ENCODE measurements around the gene CATSPERD. TPM values are rescaled to one million over a fixed set of nuclear protein-coding genes. Genes with fewer than 3 reads are reported as not detected.

The CATSPERD gene
- total RNA-seq, 3 donors from 2014 or later = not detected

GRCh38 chr19:5751709-5752108 is 31.3 kb downstream of the CATSPERD start:
- no peak for DNase-seq (ENCODE audit: low spot score in 2 of 2)
- Histone ChIP-seq H3K9me3 (no peaks in the 10 kb centered on the region), H3K36me3 (no peaks in the 10 kb centered on the region), H3K4me1 (no peaks in the 10 kb centered on the region), H3K27me3 (peaks cover 0 to 2% of the 10 kb centered on the region in 2 donors), H3K27ac (no peak overlapping the region), H3K4me3 (no peak overlapping the region)
- TF ChIP-seq POLR2AphosphoS5 (IDR thresholded peaks at IDR 0.05) (no peak), POLR2A (IDR thresholded peaks at IDR 0.05) (no peak), CTCF (IDR thresholded peaks at IDR 0.05) (no peak)
- intact Hi-C loops (cut with DNase I; ENCODE audit: low total_unique reads) = no loop called here

- DNase-seq (ENCODE audit: low spot score in 2 of 2) = no peak
- Histone ChIP-seq H3K36me3 (no peaks in the 10 kb centered on the region), H3K27me3 (no peaks in the 10 kb centered on the region), H3K4me3 (no peak overlapping the region), H3K9me3 (no peaks in the 10 kb centered on the region), H3K4me1 (no peaks in the 10 kb centered on the region), H3K27ac (no peak overlapping the region)
- intact Hi-C loops (cut with DNase I; ENCODE audit: low total_unique reads) = no loop called here
- no peak for TF ChIP-seq POLR2A (IDR thresholded peaks at IDR 0.05)
- no peak for TF ChIP-seq CTCF (IDR thresholded peaks at IDR 0.05)
- no peak for TF ChIP-seq POLR2AphosphoS5 (IDR thresholded peaks at IDR 0.05)
Measured at GRCh38 chr19:5753743-5754142, 33.3 kb downstream of the CATSPERD start.

- H3K9me3 ChIP-seq = no peaks in the 10 kb centered on the region
- no peaks in the 10 kb centered on the region for H3K4me1 ChIP-seq
- no peaks in the 10 kb centered on the region for H3K36me3 ChIP-seq
- H3K4me3 ChIP-seq = no peak overlapping the region
- no peak for TF ChIP-seq POLR2A (IDR thresholded peaks at IDR 0.05)
- intact Hi-C loops (cut with DNase I; ENCODE audit: low total_unique reads) = no loop called here
- no peak for DNase-seq (ENCODE audit: low spot score in 2 of 2)
- H3K27ac ChIP-seq = no peak overlapping the region
- no peaks in the 10 kb centered on the region for H3K27me3 ChIP-seq
Measured at GRCh38 chr19:5762608-5763217, 42.3 kb downstream of the CATSPERD start.

GRCh38 chr19:5765220-5765619 is 44.8 kb downstream of the CATSPERD start:
- H3K27me3 ChIP-seq = no peaks in the 10 kb centered on the region
- H3K4me1 ChIP-seq = no peaks in the 10 kb centered on the region
- no peak for DNase-seq (ENCODE audit: low spot score in 2 of 2)
- no peak overlapping the region for H3K27ac ChIP-seq
- H3K36me3 ChIP-seq = no peaks in the 10 kb centered on the region
- H3K9me3 ChIP-seq = no peaks in the 10 kb centered on the region
- TF ChIP-seq POLR2AphosphoS5 (IDR thresholded peaks at IDR 0.05) = no peak
- no peak for TF ChIP-seq POLR2A (IDR thresholded peaks at IDR 0.05)
- no peak for TF ChIP-seq CTCF (IDR thresholded peaks at IDR 0.05)
- intact Hi-C loops (cut with DNase I; ENCODE audit: low total_unique reads) = no loop called here
- H3K4me3 ChIP-seq = no peak overlapping the region

GRCh38 chr19:5767949-5768348 is 47.5 kb downstream of the CATSPERD start:
- Histone ChIP-seq H3K27ac (no peak overlapping the region), H3K27me3 (no peaks in the 10 kb centered on the region), H3K36me3 (no peaks in the 10 kb centered on the region), H3K4me3 (no peak overlapping the region), H3K4me1 (no peaks in the 10 kb centered on the region), H3K9me3 (no peaks in the 10 kb centered on the region)
- TF ChIP-seq POLR2AphosphoS5 (IDR thresholded peaks at IDR 0.05) (no peak), POLR2A (IDR thresholded peaks at IDR 0.05) (no peak), CTCF (IDR thresholded peaks at IDR 0.05) (no peak)
- no peak for DNase-seq (ENCODE audit: low spot score in 2 of 2)
- intact Hi-C loops (cut with DNase I; ENCODE audit: low total_unique reads) = no loop called here

GRCh38 chr19:5772416-5772815 is 52.0 kb downstream of the CATSPERD start:
- intact Hi-C loops (cut with DNase I; ENCODE audit: low total_unique reads) = no loop called here
- Histone ChIP-seq H3K27me3 (no peaks in the 10 kb centered on the region), H3K4me1 (no peaks in the 10 kb centered on the region), H3K9me3 (no peaks in the 10 kb centered on the region), H3K36me3 (no peaks in the 10 kb centered on the region), H3K27ac (no peak overlapping the region), H3K4me3 (no peak overlapping the region)
- no peak for TF ChIP-seq POLR2AphosphoS5 (IDR thresholded peaks at IDR 0.05)
- no peak for TF ChIP-seq POLR2A (IDR thresholded peaks at IDR 0.05)
- no peak for TF ChIP-seq CTCF (IDR thresholded peaks at IDR 0.05)
- no peak for DNase-seq (ENCODE audit: low spot score in 2 of 2)

Measured in breast epithelium (tissue), 4 donors.